ENCODE measurements around the gene NKTR. TPM values are rescaled to one million over a fixed set of nuclear protein-coding genes. Genes with fewer than 3 reads are reported as not detected.

NKTR gene
- total RNA-seq, 2 experiments from 2014 or later, result 90.2 to 154 TPM

- CTCF ChIA-PET (ENCODE audit: unreplicated experiment), result no interaction called here
- no peak for DNase-seq (ENCODE audit: low spot score)
- no peaks in the 10 kb centered on the region for H4K20me1 ChIP-seq (ENCODE audit: insufficient read depth, low read length)
- POLR2A ChIA-PET, result no interaction called here
- no peak overlapping the region for H3K4me2 ChIP-seq (ENCODE audit: low read length)
- H3K4me3 ChIP-seq (ENCODE audit: low read depth, low read length, poor library complexity, severe bottlenecking), result no peak overlapping the region
- no peaks in the 10 kb centered on the region for H3K36me3 ChIP-seq (ENCODE audit: insufficient read depth, low read length)
- H3K4me1 ChIP-seq (ENCODE audit: insufficient read depth, low read length, poor library complexity, severe bottlenecking), result no peaks in the 10 kb centered on the region
- intact Hi-C loops (cut with micrococcal nuclease; ENCODE audit: unreplicated experiment), result no loop called here
- H2AFZ ChIP-seq (ENCODE audit: low read length), result no peak overlapping the region
- BruUV-seq (replicated peaks), result no TSS peak
- H3K79me2 ChIP-seq (ENCODE audit: insufficient read depth, low read depth, low read length), result no peaks in the 10 kb centered on the region
- H3K9me2 ChIP-seq (ENCODE audit: insufficient read depth, low read length), result no peaks in the 10 kb centered on the region
- no peak overlapping the region for H3K27ac ChIP-seq (ENCODE audit: low read depth, low read length, poor library complexity, severe bottlenecking)
- TF ChIP-seq CTCF (conservative IDR thresholded peaks at IDR 0.05; ENCODE audit: low read length), result no peak
- TF ChIP-seq EZH2phosphoT487 (IDR thresholded peaks at IDR 0.05; ENCODE audit: borderline replicate concordance, low read depth, low read length), result no peak
- no peaks in the 10 kb centered on the region for H3K9me3 ChIP-seq (ENCODE audit: low read length)
Measured at GRCh38 chr3:42686832-42687650, 86.6 kb downstream of the NKTR start.

GRCh38 chr3:42688016-42688415 lies 87.5 kb downstream of the NKTR start:
- no TSS peak for BruUV-seq (replicated peaks)
- no peak overlapping the region for H3K4me2 ChIP-seq (ENCODE audit: low read length)
- H3K27ac ChIP-seq (ENCODE audit: low read depth, low read length, poor library complexity, severe bottlenecking), result no peak overlapping the region
- no peaks in the 10 kb centered on the region for H3K9me3 ChIP-seq (ENCODE audit: low read length)
- TF ChIP-seq EZH2phosphoT487 (IDR thresholded peaks at IDR 0.05; ENCODE audit: borderline replicate concordance, low read depth, low read length) (no peak), CTCF (conservative IDR thresholded peaks at IDR 0.05; ENCODE audit: low read length) (no peak)
- H3K4me1 ChIP-seq (ENCODE audit: insufficient read depth, low read length, poor library complexity, severe bottlenecking), result no peaks in the 10 kb centered on the region
- no peaks in the 10 kb centered on the region for H4K20me1 ChIP-seq (ENCODE audit: insufficient read depth, low read length)
- H3K4me3 ChIP-seq (ENCODE audit: low read depth, low read length, poor library complexity, severe bottlenecking), result no peak overlapping the region
- CTCF ChIA-PET (ENCODE audit: unreplicated experiment), result no interaction called here
- no peaks in the 10 kb centered on the region for H3K36me3 ChIP-seq (ENCODE audit: insufficient read depth, low read length)
- intact Hi-C loops (cut with micrococcal nuclease; ENCODE audit: unreplicated experiment), result no loop called here
- no peaks in the 10 kb centered on the region for H3K79me2 ChIP-seq (ENCODE audit: insufficient read depth, low read depth, low read length)
- DNase-seq (ENCODE audit: low spot score), result no peak
- H2AFZ ChIP-seq (ENCODE audit: low read length), result no peak overlapping the region
- POLR2A ChIA-PET, result no interaction called here
- H3K9me2 ChIP-seq (ENCODE audit: insufficient read depth, low read length), result no peaks in the 10 kb centered on the region
